KMS-11 (cell line): ENCODE measurements around the gene AGBL4.

Experiments
- H2AFZ ChIP-seq: fragments of 200-600 bp; sonication (generic); 2 replicates; pipeline ENCODE4 v1.6.1; 2016; ENCODE audit warnings: antibody characterized with exemption, mixed run types, low read depth
- H3K27ac ChIP-seq: fragments of 200-600 bp; sonication (generic); 2 replicates; pipeline ENCODE4 v1.6.1; 2016; ENCODE audit warnings: mild to moderate bottlenecking, mixed run types
- H3K27me3 ChIP-seq: fragments of 200-600 bp; sonication (generic); 2 replicates; pipeline ENCODE4 v1.6.1; 2017; ENCODE audit warnings: mild to moderate bottlenecking, low read depth, mixed run types, moderate library complexity; ENCODE audit not compliant: insufficient read depth
- H3K36me3 ChIP-seq: fragments of 200-600 bp; sonication (generic); 2 replicates; pipeline ENCODE4 v1.6.1; 2017; ENCODE audit warnings: mild to moderate bottlenecking, mixed run types; ENCODE audit not compliant: insufficient read depth
- H3K4me1 ChIP-seq: fragments of 200-600 bp; sonication (generic); 2 replicates; pipeline ENCODE4 v1.6.1; 2016; ENCODE audit warnings: mild to moderate bottlenecking, low read depth, mixed run types; ENCODE audit not compliant: poor library complexity, severe bottlenecking
- H3K4me2 ChIP-seq: fragments of 200-600 bp; sonication (generic); 2 replicates; pipeline ENCODE4 v1.7.0; 2016; ENCODE audit warnings: mild to moderate bottlenecking, mixed run types
- H3K4me3 ChIP-seq: fragments of 200-600 bp; sonication (generic); IDR thresholded peaks from 2 replicates; pipeline ENCODE4 v1.6.1; 2017; ENCODE audit warnings: low read depth, low read length, mixed read lengths; ENCODE audit not compliant: insufficient read depth
- H3K79me2 ChIP-seq: fragments of 200-600 bp; sonication (generic); 2 replicates; pipeline ENCODE4 v1.6.1; 2016; ENCODE audit warnings: low read depth, mixed run types; ENCODE audit not compliant: insufficient read depth
- H3K9ac ChIP-seq: fragments of 200-600 bp; sonication (generic); 2 replicates; pipeline ENCODE4 v1.6.1; 2016; ENCODE audit warnings: mild to moderate bottlenecking, mixed run types
- H4K20me1 ChIP-seq: fragments of 200-600 bp; sonication (generic); 2 replicates; pipeline ENCODE4 v1.6.1; 2016; ENCODE audit warnings: mild to moderate bottlenecking, mixed run types; ENCODE audit not compliant: insufficient read depth
- CTCF ChIP-seq: fragments of 200-600 bp; sonication (generic); conservative IDR thresholded peaks from 2 replicates; pipeline ENCODE4 v1.6.1; 2017; ENCODE audit warnings: low read depth, mild to moderate bottlenecking, antibody characterized with exemption, low read length, moderate library complexity, mixed read lengths

Gene AGBL4

GRCh38 chr1:49136738-49137251, 887.0 kb downstream of the AGBL4 start:
- Histone ChIP-seq H3K27ac (no peak overlapping the region), H4K20me1 (no peaks in the 10 kb centered on the region), H3K36me3 (no peaks in the 10 kb centered on the region), H3K4me2 (no peak overlapping the region), H3K79me2 (no peaks in the 10 kb centered on the region), H3K27me3 (no peaks in the 10 kb centered on the region), H3K4me3 (no peak overlapping the region), H2AFZ (no peak overlapping the region), H3K9ac (no peak overlapping the region), H3K4me1 (no peaks in the 10 kb centered on the region)
- TF ChIP-seq CTCF = no peak

GRCh38 chr1:49125746-49126145, 898.0 kb downstream of the AGBL4 start:
- no peaks in the 10 kb centered on the region for H3K4me1 ChIP-seq
- H3K9ac ChIP-seq = no peak overlapping the region
- H3K27ac ChIP-seq = no peak overlapping the region
- no peak overlapping the region for H3K4me2 ChIP-seq
- no peaks in the 10 kb centered on the region for H3K36me3 ChIP-seq
- no peaks in the 10 kb centered on the region for H3K79me2 ChIP-seq
- H4K20me1 ChIP-seq = no peaks in the 10 kb centered on the region
- H2AFZ ChIP-seq = no peak overlapping the region
- no peak overlapping the region for H3K4me3 ChIP-seq
- H3K27me3 ChIP-seq = no peaks in the 10 kb centered on the region
- no peak for TF ChIP-seq CTCF

GRCh38 chr1:49111931-49112330, 911.8 kb downstream of the AGBL4 start:
- Histone ChIP-seq H3K27ac (no peak overlapping the region), H3K36me3 (no peaks in the 10 kb centered on the region), H3K9ac (no peak overlapping the region), H3K27me3 (no peaks in the 10 kb centered on the region), H3K4me2 (no peak overlapping the region), H3K4me1 (no peaks in the 10 kb centered on the region), H3K4me3 (no peak overlapping the region), H3K79me2 (no peaks in the 10 kb centered on the region), H4K20me1 (no peaks in the 10 kb centered on the region), H2AFZ (no peak overlapping the region)
- no peak for TF ChIP-seq CTCF

GRCh38 chr1:49106445-49106844, 917.3 kb downstream of the AGBL4 start:
- H2AFZ ChIP-seq = no peak overlapping the region
- no peaks in the 10 kb centered on the region for H3K27me3 ChIP-seq
- H3K27ac ChIP-seq = no peak overlapping the region
- no peaks in the 10 kb centered on the region for H3K79me2 ChIP-seq
- H3K36me3 ChIP-seq = no peaks in the 10 kb centered on the region
- H3K4me3 ChIP-seq = no peak overlapping the region
- H3K9ac ChIP-seq = no peak overlapping the region
- no peak overlapping the region for H3K4me2 ChIP-seq
- TF ChIP-seq CTCF = no peak
- H4K20me1 ChIP-seq = no peaks in the 10 kb centered on the region
- no peaks in the 10 kb centered on the region for H3K4me1 ChIP-seq
